ENCODE measurements around the gene LANCL3. TPM values are rescaled to one million over a fixed set of nuclear protein-coding genes. Genes with fewer than 3 reads are reported as not detected.

Gene LANCL3
- total RNA-seq, 1 donor from 2014 or later: 0.47 TPM

DNA sequence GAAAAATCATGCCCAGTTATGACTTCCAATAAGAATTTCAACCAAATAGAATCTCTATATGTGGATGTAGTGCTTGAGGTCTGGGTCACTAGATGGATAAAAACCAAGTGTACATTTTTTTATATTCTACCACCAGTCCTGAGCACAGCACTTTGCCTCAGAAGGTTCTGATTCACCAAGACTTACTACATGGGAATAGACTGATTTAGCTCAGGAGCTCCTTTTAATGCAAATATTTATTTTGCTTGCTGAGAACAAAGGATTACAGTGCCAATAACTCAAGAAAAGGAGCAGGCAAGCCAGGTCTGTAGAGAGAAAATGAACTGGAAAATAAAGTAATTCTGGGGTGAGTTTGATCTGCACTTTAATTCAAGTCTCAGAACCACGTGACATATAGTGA, 107.8 kb downstream of the LANCL3 start:
- intact Hi-C loops (cut with micrococcal nuclease): no loop called here

DNA sequence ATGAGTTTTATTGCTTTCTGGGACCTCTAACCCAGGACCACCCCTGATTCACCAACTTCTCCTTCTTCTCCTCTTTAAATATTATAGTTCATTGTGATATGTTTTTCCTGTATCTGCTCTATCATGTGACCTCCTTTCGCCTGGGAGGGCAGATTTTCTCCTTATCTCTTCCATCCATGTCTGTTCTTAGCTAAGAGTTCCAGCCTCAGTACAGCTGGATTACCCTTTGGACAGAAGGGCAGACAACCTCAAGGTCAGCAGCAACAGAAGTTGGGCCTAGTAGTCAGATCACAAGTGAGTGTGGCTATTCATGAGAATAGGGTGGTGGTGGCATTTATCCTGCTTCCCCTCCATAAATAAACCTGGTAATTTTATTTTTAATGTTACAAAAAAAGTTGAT, 108.4 kb downstream of the LANCL3 start:
- intact Hi-C loops (cut with micrococcal nuclease): loop anchor here (10.0 kb wide), 1 partner anchor 105 kb away; the partner anchor contains the start of gene LANCL3

DNA sequence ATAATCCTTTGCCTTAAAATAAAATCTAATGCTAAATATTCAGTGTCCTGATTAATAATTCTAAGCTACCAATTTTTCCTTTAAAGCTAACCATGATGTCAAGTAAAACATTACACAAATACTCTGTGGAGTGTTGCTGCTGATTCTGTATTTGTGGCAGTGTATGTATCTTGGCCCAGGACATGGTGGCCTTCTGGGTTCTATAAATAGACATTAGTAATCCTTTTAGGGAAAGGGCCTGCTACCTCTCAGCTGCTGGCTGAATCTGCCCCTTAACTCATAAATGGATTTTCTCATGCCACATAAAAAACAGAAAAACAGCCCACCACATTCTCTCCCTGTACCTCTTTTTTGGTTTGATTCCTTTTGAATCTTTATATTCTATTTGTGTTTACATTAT, 113.0 kb downstream of the LANCL3 start:
- intact Hi-C loops (cut with micrococcal nuclease): loop anchor here (10.0 kb wide), 1 partner anchor 110 kb away; the partner anchor contains the start of gene LANCL3

DNA sequence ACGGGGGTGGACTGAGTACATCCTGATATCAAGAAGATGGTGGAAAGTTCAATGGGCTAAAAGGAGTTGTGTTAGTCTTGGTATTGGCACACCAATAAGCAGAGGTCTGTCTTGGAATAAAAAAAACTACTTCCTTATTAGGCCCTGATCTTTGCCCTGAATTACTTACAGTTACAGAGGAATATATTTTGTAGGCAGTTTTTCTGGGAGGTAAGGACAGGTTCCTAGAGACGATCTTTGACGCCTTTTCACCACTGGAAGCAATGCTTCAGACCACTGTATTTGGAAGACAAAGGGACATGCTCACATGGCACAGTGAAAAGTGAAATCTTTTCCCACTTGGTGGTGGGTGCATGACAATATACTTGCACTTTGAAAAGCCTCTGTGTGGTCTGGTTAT, 113.5 kb downstream of the LANCL3 start:
- intact Hi-C loops (cut with micrococcal nuclease): loop anchor here (5.0 to 10.0 kb wide), 2 partner anchors 110 to 162 kb away; partner anchors contain the start of genes DYNLT3 and LANCL3

DNA sequence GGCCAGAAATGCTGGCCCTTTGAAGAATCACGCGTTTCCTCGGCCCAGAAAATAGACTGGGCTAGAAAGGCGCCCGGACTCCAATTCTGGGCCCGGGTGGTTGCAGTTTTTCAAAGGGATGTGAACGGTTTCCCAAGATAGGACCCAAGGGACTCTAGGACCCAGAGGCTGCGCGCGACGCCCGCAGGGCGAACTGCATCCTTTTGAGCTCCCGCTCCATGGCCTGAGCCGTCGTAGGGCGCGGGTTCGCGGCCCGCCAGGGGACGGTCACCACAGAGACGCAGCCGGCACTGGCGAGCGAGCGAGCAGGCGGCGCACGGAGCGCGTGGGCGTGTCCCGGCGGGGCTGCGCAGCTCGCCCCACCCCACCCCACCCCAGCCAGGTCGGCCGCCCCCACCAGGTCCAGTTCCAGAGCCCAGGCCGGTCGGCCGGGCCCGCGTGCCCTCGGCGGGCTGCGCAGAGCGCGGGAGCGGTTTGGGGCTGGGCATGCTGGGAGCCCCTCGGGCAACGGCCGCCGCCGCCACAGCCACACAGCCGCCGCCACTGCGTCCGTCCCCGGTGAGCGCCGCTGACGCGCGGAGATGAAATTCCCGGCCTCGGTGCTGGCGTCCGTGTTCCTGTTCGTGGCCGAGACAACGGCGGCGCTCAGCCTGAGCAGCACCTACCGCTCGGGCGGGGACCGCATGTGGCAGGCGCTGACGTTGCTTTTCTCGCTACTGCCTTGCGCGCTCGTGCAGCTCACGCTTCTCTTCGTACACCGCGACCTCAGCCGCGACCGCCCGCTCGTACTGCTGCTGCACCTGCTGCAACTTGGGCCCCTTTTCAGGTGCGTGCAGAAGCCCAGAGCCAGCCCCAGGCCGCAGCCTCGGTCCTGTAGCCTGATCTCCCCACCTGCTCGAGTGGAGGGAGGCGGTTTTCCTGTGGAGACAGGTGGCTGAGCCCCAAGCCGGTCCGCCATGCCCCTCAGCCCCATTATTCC, 114.2 kb downstream of the LANCL3 start, which contains the start of gene XK:
Gene XK (plus strand): TSS at position 411 of the 979 bp plus-strand sequence. CDS start 171 bp downstream, at position 582.
- intact Hi-C loops (cut with micrococcal nuclease): loop anchor here (5.0 to 10.0 kb wide), 2 partner anchors 111 to 162 kb away; partner anchors contain the start of genes DYNLT3 and LANCL3

DNA sequence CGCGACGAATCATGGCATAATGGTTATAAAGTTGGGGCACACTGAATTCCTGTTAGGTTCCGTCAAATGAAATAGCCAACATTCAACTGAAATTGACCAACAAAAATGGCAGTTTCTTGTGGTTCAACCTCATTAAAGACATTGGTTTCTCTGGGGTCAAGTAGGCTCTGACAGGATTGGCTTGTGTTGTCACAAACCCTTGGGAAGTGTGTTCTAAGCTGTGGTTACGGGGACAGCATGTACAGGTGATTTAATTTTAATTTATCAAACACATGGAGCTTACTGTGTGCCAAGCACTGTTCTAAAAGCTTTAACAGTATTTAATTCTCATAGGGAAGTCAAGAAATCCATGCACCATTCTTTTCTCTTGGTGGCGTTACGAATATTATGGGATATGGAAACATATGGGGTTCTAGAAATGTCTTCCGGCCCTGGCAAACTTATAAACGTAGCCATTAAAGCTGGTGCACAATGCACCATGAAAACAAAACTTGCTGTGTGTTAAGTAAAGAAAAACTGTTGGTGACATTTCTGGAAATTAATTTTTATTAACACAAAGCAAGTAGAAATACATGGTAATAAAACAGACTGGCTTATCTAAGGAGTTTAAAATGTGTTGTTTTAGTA, 115.0 kb downstream of the LANCL3 start:
- intact Hi-C loops (cut with micrococcal nuclease): loop anchor here (5.0 to 10.0 kb wide), 2 partner anchors 112 to 161 kb away; partner anchors contain the start of genes DYNLT3 and LANCL3

DNA sequence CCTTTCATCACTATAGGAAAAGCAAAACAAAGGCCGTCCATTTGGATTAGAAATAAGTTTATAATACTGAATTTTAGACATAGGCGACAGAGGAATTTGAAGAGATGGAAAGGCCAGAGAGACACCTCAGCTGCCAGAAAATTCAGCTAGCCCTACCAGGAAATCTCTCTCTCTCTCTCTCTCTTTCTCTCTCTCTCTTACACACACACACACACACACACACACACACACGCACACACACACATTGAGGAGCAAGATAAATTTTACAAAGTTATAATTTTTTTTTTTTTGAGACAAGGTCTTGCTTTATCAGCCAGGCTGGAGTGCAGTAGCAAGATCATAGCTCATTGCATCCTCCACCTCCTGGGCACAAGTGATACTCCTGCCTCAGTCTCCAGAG, 115.5 kb downstream of the LANCL3 start:
- intact Hi-C loops (cut with micrococcal nuclease): loop anchor here (5.0 to 10.0 kb wide), 2 partner anchors 112 to 160 kb away; partner anchors contain the start of genes DYNLT3 and LANCL3

DNA sequence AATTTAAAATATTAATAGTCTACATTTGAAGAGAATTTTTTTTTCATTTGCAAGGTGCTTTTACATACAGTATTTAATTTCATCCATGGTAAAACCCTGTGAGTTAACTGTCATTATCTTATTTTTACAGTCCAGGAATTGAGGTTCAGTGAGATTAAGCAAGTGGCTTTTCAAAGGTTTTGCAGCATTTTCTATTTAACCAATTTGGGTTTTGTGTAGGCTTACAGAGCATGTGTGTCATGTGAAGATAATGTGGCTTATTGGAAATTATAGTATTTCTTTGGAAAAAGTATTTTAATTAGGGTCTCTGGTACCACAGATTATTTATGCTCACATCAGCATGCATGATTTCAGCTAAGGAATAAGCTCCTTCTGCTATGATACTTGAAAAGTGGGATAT, 118.7 kb downstream of the LANCL3 start:
- intact Hi-C loops (cut with micrococcal nuclease): no loop called here

DNA sequence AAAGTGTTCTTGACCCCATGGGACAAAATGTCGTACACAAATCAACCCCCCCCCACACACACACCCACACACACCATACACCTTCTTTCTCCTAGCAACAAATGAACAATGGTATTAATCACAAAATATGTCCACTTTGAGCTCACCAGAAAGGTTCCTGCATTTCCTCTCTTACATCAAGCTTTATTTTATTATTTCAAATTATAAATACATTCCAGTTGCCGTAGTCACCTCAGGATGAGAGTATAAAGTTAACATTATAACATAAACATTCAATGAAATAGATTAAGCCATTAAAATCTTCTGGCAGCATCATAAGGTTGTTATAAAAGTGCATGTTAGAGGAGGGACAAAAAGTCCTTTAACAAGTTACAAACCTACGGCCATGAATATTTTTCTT, 121.5 kb downstream of the LANCL3 start:
- intact Hi-C loops (cut with micrococcal nuclease): no loop called here

DNA sequence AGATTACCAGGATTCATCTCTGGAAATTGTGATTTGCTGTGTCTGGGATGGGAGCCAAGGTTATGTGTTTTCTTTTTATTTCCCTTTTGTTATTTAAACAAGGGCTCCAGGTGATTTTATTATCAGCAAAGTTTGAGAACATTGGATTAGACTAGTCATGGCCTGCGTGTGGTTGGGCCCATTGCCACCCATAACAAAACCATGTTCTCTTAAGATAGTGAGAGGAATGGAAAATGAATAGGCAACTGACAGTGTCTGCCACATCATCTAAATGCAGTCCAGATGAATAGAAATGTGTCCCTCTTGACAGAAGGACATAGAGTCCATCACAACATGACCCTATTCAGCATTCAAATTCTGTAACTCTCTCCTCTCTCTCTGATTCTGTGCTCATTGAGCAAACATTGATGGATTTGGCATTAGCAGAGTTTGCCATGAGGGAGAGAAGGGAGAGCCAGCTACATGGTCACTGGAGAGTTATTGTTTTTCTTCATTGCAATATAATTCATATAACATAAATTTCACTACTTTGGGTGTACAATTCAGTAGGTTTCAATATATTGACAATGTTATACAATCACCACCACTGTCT, 125.8 kb downstream of the LANCL3 start:
- intact Hi-C loops (cut with micrococcal nuclease): no loop called here

DNA sequence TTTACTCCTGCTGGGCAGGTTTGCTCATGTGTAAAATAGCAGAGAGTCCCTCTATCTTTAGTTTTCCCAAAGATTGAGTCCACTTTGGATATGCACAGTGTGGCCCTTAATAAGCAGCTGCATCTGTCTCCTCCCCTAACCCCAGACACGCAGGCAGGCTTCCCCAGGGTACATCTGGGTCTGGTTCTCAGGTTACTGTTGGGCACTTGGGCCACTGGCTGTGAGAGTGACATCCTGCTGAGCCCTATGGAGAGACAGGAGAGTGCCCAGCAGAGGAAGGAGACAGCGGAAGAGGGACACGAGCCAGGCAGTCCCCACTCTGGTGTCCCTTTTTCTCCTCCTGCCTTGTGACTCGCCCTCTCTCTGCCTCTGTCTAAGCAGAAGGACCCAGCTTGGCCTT, 130.1 kb downstream of the LANCL3 start:
- intact Hi-C loops (cut with micrococcal nuclease): no loop called here

DNA sequence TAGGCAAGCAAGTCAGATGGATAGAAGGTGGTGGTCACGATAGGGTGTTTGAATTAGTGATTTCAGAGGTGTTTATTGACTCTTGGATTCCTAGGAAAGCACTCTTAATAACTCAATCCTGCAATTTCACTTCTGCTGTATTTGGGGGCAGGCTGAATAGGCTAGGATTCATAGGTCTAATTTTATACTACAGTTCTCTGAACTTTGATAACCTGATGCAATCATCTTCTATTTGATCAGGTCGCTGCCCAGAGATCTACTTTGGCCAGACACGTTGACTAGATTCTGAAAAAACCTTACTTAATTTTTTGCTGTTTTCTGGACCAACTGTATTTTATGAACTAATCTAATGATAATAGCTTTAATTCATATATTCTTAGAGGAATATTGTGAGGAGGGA, 140.5 kb downstream of the LANCL3 start:
- intact Hi-C loops (cut with micrococcal nuclease): no loop called here

DNA sequence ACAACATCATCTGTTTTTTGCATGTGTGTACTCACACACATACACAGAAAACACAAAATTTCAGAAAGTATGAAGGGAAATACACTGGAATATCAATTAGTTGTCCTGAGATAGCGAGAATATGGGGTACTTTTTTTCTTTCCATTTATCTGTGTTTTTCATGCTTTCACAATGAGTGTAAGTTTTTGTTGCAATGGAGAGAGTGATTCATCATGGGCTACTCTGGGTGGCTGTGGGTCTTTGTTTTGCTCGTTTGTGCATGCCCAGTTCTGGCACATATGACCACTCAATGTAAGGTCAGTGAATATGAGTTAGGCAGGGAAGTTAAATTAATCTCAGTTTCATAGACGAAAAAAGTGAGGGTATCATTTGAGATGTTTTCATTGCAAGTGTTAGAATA, 141.0 kb downstream of the LANCL3 start:
- intact Hi-C loops (cut with micrococcal nuclease): no loop called here

DNA sequence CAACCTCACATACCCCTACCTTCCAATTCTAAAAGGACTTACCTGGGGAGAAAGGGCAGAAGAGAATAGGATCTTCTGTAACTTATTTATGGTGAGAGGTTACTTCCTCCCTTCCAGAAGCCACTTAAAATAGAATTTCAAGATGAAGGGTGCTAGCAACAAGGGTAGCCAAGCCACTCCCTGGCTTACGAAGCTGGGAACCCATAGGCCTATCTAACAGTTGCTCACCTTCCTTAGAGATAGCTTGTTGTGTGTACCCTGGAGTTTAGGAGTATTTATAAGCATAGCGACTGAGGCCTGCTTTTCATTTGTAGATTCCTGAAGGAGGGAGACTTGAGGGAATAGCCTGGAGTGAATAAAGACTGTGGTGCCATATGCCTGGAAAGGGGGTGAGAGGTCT, 143.0 kb downstream of the LANCL3 start:
- intact Hi-C loops (cut with micrococcal nuclease): no loop called here

DNA sequence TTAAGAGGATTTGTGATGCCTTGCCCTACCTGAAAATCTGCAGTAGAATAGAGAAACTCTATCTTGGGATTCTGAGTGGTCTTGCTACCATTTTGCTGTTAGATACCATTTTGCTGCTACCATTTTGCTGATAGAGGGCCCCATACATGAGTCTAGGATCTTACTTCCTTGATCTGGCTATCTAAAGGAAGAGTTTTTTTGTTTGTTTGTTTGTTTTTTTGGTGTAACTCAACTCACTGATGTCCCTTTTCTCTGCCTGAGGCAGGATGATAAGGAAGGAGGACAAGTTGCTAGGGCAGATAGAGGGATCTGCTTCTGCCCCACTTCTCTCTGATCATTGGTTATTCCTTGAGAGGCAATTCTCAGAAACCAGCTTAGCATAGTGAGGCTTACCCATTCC, 145.1 kb downstream of the LANCL3 start:
- intact Hi-C loops (cut with micrococcal nuclease): no loop called here

DNA sequence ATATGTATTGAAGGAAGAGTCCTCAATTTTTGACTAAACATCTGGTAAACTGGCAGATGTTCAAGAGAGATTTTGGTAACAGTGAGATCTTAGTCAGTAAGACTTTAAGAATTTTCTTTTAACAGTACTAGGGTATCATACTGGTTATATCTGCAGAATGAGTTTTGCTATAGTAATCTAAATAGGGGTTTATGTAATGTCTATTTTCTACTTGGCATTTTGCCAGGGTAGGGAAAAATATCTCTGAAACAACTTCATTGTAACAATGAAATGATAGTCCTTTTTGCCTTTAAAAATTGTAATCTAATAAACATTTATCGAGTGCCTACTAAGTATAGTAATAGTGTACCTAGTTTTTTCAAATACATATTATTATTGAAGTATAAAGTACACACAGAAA, 146.2 kb downstream of the LANCL3 start:
- intact Hi-C loops (cut with micrococcal nuclease): no loop called here

DNA sequence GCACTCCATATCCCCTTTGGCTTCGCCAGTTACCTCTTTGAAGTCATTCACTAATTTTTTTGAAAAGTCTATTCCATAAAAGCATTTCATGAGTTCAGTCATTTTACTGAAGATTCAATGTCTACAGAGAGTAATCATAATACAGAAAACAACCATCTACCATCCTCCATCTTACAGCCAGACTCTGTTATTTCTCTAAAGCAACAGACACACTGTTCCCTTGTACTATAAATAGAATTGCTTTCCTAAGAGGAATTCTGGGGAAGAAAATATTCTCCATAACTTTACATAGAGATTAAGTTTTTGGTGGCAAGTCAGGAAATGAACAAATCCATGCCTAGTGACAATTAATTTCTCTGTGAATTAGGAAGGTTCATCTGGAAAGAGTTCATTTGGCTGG, 151.1 kb downstream of the LANCL3 start:
- intact Hi-C loops (cut with micrococcal nuclease): no loop called here

DNA sequence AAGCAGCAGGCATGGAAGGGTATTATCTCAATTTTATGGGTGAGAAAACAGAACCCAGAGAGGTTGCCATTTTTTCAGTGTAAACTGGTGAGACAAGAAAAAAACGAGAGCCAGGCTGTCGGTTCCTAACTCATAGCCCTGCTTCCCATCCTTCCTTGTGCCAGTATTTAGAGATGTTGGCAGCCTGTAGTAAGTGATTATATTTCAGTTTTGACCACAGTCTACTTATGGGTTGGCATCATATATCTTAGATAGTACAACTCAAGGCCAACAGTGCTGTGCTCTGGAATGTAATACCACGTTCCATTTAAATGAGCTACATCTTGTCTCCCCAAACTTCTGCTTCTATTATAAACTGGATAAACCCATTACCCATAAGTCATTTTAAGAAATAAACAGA, 154.9 kb downstream of the LANCL3 start:
- intact Hi-C loops (cut with micrococcal nuclease): no loop called here

Data from T-helper 1 cell treated with Interleukin-12 subunit alpha and Interleukin-12 subunit beta and Interleukin-4 antibody, amounts not matched to agents 30 ng/mL and 1 ng/mL, for 36 hours (primary cell).